Endothelial cell of umbilical vein (primary cell): ENCODE results near the gene SUPT5H. TPM values are rescaled to one million over a fixed set of nuclear protein-coding genes. Genes with fewer than 3 reads are reported as not detected.

Experiments used
- BruUV-seq: library from RNA; stranded (reverse); fragments of 400-500 nt; replicated peaks from 2 replicates; lab custom pipeline; 2021; lab: Mats Ljungman, UMichigan
- CTCF ChIA-PET: fragments of 300-600, 350-600 bp; sonication (Branson Sonifier 250); formaldehyde crosslinking; loops from one replicate; lab custom pipeline; 2021; ENCODE audit warnings: antibody characterized with exemption, inconsistent platforms; lab: Charles Lee
- POLR2A ChIA-PET: fragments of 300-600, 350-600 bp; sonication (Branson Sonifier 250); formaldehyde crosslinking; loops from one replicate; lab custom pipeline; 2021; ENCODE audit warnings: antibody characterized with exemption, inconsistent platforms; lab: Charles Lee
- DNase-seq: peaks from one replicate; pipeline ENCODE4 v3.0.0-alpha.2; 2011; ENCODE audit warnings: low read depth, low spot score
- FAIRE-seq: peaks from 2 replicates; lab custom pipeline; 2011; peaks lifted over from hg19 to GRCh38; lab: Jason Lieb, UNC
- H2AFZ ChIP-seq: 2 replicates; pipeline ENCODE4 v1.6.0; 2012; ENCODE audit warnings: low read depth, low read length, control low read depth, inconsistent platforms
- H3K27ac ChIP-seq: 2 replicates; pipeline ENCODE4 v1.5.1; 2011; ENCODE audit warnings: low read depth, mild to moderate bottlenecking, control low read depth, low read length, moderate library complexity; ENCODE audit not compliant: insufficient read depth
- H3K27me3 ChIP-seq, 2 experiments: 2 replicates each; pipeline versions ENCODE4 v1.6.0 to v1.6.1; 2011; ENCODE audit warnings: low read length in 2 of 2, mixed read lengths in 1 of 2; ENCODE audit not compliant: control insufficient read depth in 2 of 2, insufficient read depth in 2 of 2
- H3K36me3 ChIP-seq, 2 experiments: 2 replicates in 1 of 2; 3 replicates in 1 of 2; pipeline ENCODE4 v1.5.1; 2011; ENCODE audit warnings: low read length in 2 of 2, mild to moderate bottlenecking in 1 of 2, moderate library complexity in 1 of 2; ENCODE audit not compliant: control insufficient read depth in 2 of 2, insufficient read depth in 2 of 2; ENCODE audit errors: extremely low read depth in 1 of 2
- H3K4me1 ChIP-seq: 3 replicates; pipeline ENCODE4 v1.5.1; 2011; ENCODE audit warnings: mild to moderate bottlenecking, low read length; ENCODE audit not compliant: control insufficient read depth, insufficient read depth; ENCODE audit errors: extremely low read depth
- H3K4me2 ChIP-seq: 2 replicates; pipeline ENCODE4 v1.6.1; 2011; ENCODE audit warnings: low read length, control low read depth, mixed read lengths; ENCODE audit not compliant: insufficient read depth
- H3K4me3 ChIP-seq, 3 experiments: fragments of 200-600 bp in 1 of 3; sonication (generic), shearing (Covaris generic) in 1 of 3; replicated peaks in 1 of 3; 2 replicates each; pipeline ENCODE4 v1.5.1; 2011 to 2016; ENCODE audit warnings: control low read depth in 3 of 3, low read length in 3 of 3, mild to moderate bottlenecking in 2 of 3, inconsistent platforms in 1 of 3, low read depth in 1 of 3, moderate library complexity in 1 of 3; ENCODE audit not compliant: insufficient read depth in 1 of 3
- H3K79me2 ChIP-seq: 2 replicates; pipeline ENCODE4 v1.6.0; 2012; ENCODE audit warnings: low read length, inconsistent platforms; ENCODE audit not compliant: control insufficient read depth, insufficient read depth
- H3K9ac ChIP-seq: replicated peaks from 2 replicates; pipeline ENCODE3; 2011; ENCODE audit warnings: low read length, control low read depth; ENCODE audit not compliant: insufficient read depth; ENCODE audit errors: extremely low read depth
- H3K9me1 ChIP-seq: replicated peaks from 3 replicates; pipeline ENCODE4 v1.6.0; 2011; ENCODE audit warnings: mild to moderate bottlenecking, low read length; ENCODE audit not compliant: control insufficient read depth, insufficient read depth; ENCODE audit errors: extremely low read depth
- H3K9me3 ChIP-seq: replicated peaks from 2 replicates; pipeline ENCODE4 v1.5.1; 2012; ENCODE audit warnings: low read length, inconsistent platforms; ENCODE audit not compliant: control insufficient read depth, insufficient read depth
- H4K20me1 ChIP-seq: replicated peaks from 2 replicates; pipeline ENCODE3; 2011; ENCODE audit warnings: mild to moderate bottlenecking, low read length; ENCODE audit not compliant: control insufficient read depth, insufficient read depth; ENCODE audit errors: extremely low read depth
- CTCF ChIP-seq, 2 donors: IDR thresholded peaks; 1 replicate in 1 of 2; 2 replicates in 1 of 2; pipeline ENCODE4 v1.5.1; 2011; ENCODE audit warnings: low read length in 2 of 2, mild to moderate bottlenecking in 2 of 2, moderate library complexity in 2 of 2, control low read depth in 1 of 2, inconsistent platforms in 1 of 2, low read depth in 1 of 2; ENCODE audit not compliant: insufficient read depth in 1 of 2; ENCODE audit errors: extremely low read depth in 1 of 2
- POLR2A ChIP-seq: IDR thresholded peaks from 2 replicates; pipeline ENCODE4 v1.6.1; 2012; ENCODE audit warnings: low read depth, mild to moderate bottlenecking, control low read depth, low read length
- dilution Hi-C: fragments of 300-500 bp; cut with MboI; formaldehyde crosslinking; loops from one replicate; pipeline ENCODE4 v1.15.0; 2019; ENCODE audit warnings: low sequenced_read_pairs; ENCODE audit not compliant: extremely low pct_ligation_motif_present
- intact Hi-C: fragments of 100-400 bp; cut with micrococcal nuclease; formaldehyde crosslinking; loops from one replicate; pipeline ENCODE4 v1.10.0; 2022
- polyA plus RNA-seq, 4 experiments: library from polyadenylated mRNA; depleted of rRNA in 3 of 4; stranded (reverse) in 3 of 4; unstranded in 1 of 4; fragments of >200 nt; gene quantifications; 2 replicates each; pipeline versions ENCODE4 v1.2.1 to v1.2.3, GENCODE V29; 2011 to 2012; ENCODE audit warnings: missing spikeins in 1 of 4
- total RNA-seq: library from RNA; stranded (reverse); gene quantifications from 2 replicates; pipeline ENCODE4 v1.2.3, GENCODE V29; 2021

Gene SUPT5H
- total and polyA plus RNA-seq, 2 donors (not counting 3 experiments of a cell fraction or from before 2014, with no cell fraction given): 87.6 to 120 TPM

- peak overlapping the region; percentile 38 for H2AFZ ChIP-seq
- POLR2A ChIA-PET: interaction anchor here (1.9 to 2.2 kb wide), 2 partner anchors 23 kb away, joined by 15 to 18 read pairs; partner anchors contain the start of gene RPS16
- dilution Hi-C loops: no loop called here
Observed at GRCh38 chr19:39412867-39413271, 32.5 kb upstream of the SUPT5H start.

More at GRCh38 chr19:39412867-39413271, 32.5 kb upstream of the SUPT5H start:
- FAIRE-seq: no peak
- H3K79me2 ChIP-seq: peaks cover 24% of the 10 kb centered on the region
- H3K27ac ChIP-seq: peak overlapping the region; percentile 87
- H3K4me2 ChIP-seq: peak overlapping the region; percentile 56
- TSS peak; percentile 27 for BruUV-seq
- no peaks in the 10 kb centered on the region for H3K27me3 ChIP-seq
- H3K4me1 ChIP-seq: peaks cover 38% of the 10 kb centered on the region
- H4K20me1 ChIP-seq: no peaks in the 10 kb centered on the region
- H3K4me3 ChIP-seq: peak overlapping the region; percentile 66 to 94 (median 83)
- no peak for TF ChIP-seq CTCF (IDR thresholded peaks at IDR 0.05; ENCODE audit: extremely low read depth in 1 of 2, insufficient read depth in 1 of 2, low read depth in 1 of 2, low read length in 2 of 2)
- peak; percentile 1 for TF ChIP-seq POLR2A
- intact Hi-C loops: loop anchor here (1.0 kb wide), 7 partner anchors 11 to 288 kb away; partner anchors contain the start of genes EID2B, PAK4 and SAMD4B
- no peaks in the 10 kb centered on the region for H3K9me3 ChIP-seq
- peak overlapping the region; percentile 97 for H3K9ac ChIP-seq
- peaks cover 0 to 10% of the 10 kb centered on the region in 2 experiments for H3K36me3 ChIP-seq
- H3K9me1 ChIP-seq: no peaks in the 10 kb centered on the region
- DNase-seq: no peak
- CTCF ChIA-PET: interaction anchor here (1.5 to 2.3 kb wide), 3 partner anchors 11 to 23 kb away, joined by 4 to 147 read pairs (median 13); partner anchors contain the start of gene RPS16
